T-helper 2 cell (primary cell): ENCODE data around the gene KRTAP3-1.
"Not testable (repeated sequence)": the region's sequence is repeated elsewhere in the genome, so short reads cannot be mapped to it uniquely, and the experiment has no call there.

Experiments
- DNase-seq, 5 experiments: peaks; one replicate each; pipeline versions ENCODE4 v3.0.0 to v3.0.0-alpha.2; 2012 to 2022

KRTAP3-1 gene

GRCh38 chr17:41013606-41014005 lies 4.7 kb upstream of the KRTAP3-1 start:
- no peak for DNase-seq

GRCh38 chr17:41013181-41013580 lies 4.3 kb upstream of the KRTAP3-1 start:
- no peak for DNase-seq

GRCh38 chr17:41012326-41013120 lies 3.6 kb upstream of the KRTAP3-1 start:
- DNase-seq = no peak

- no peak for DNase-seq
Observed at GRCh38 chr17:41010441-41010840, 1.5 kb upstream of the KRTAP3-1 start.

- DNase-seq = no peak
Observed at GRCh38 chr17:41009936-41010335, 1.0 kb upstream of the KRTAP3-1 start.

GRCh38 chr17:41009301-41009760 lies 403 bp upstream of the KRTAP3-1 start:
- DNase-seq = no peak

- no peak for DNase-seq
Observed at GRCh38 chr17:41004397-41004796, 4.5 kb downstream of the KRTAP3-1 start.

- DNase-seq = no peak
Observed at GRCh38 chr17:41003926-41004325, 5.0 kb downstream of the KRTAP3-1 start.

GRCh38 chr17:41002814-41003213 lies 6.1 kb downstream of the KRTAP3-1 start:
- no peak for DNase-seq

GRCh38 chr17:41001795-41002194 lies 7.1 kb downstream of the KRTAP3-1 start:
- DNase-seq = no peak

- DNase-seq = not testable (repeated sequence)
Observed at GRCh38 chr17:40999563-40999962, 9.4 kb downstream of the KRTAP3-1 start, which contains the start of gene KRTAP3-2. TSS of gene KRTAP3-2 (minus strand) at chr17:40999906. CDS start at chr17:40999853, 53 bp downstream.

- DNase-seq = no peak
Observed at GRCh38 chr17:40997361-40997760, 11.6 kb downstream of the KRTAP3-1 start.

GRCh38 chr17:40996829-40997228 lies 12.1 kb downstream of the KRTAP3-1 start:
- DNase-seq = no peak

GRCh38 chr17:40995116-40995515 lies 13.8 kb downstream of the KRTAP3-1 start:
- DNase-seq = no peak

GRCh38 chr17:40993839-40994238 lies 15.1 kb downstream of the KRTAP3-1 start, which contains the start of gene KRTAP3-3:
TSS of gene KRTAP3-3 (minus strand) at chr17:40994164. CDS start at chr17:40994097, 67 bp downstream.
- DNase-seq = no peak

GRCh38 chr17:40993084-40993483 lies 15.8 kb downstream of the KRTAP3-1 start:
- DNase-seq = no peak

- no peak for DNase-seq
Observed at GRCh38 chr17:40992666-40993065, 16.3 kb downstream of the KRTAP3-1 start.

- DNase-seq = no peak
Observed at GRCh38 chr17:40986920-40987319, 22.0 kb downstream of the KRTAP3-1 start.

GRCh38 chr17:40984226-40984625 lies 24.7 kb downstream of the KRTAP3-1 start, which contains the start of gene KRT40:
TSS of gene KRT40 (minus strand) at chr17:40984326. CDS start at chr17:40984273, 53 bp downstream.
- DNase-seq = no peak

- DNase-seq = no peak
Observed at GRCh38 chr17:40981115-40981514, 27.8 kb downstream of the KRTAP3-1 start.

- no peak for DNase-seq
Observed at GRCh38 chr17:40980596-40980995, 28.3 kb downstream of the KRTAP3-1 start.

- no peak for DNase-seq
Observed at GRCh38 chr17:40980117-40980516, 28.8 kb downstream of the KRTAP3-1 start.

GRCh38 chr17:40978575-40979151 lies 30.3 kb downstream of the KRTAP3-1 start:
- DNase-seq = no peak

- DNase-seq = no peak
Observed at GRCh38 chr17:40975516-40975915, 33.4 kb downstream of the KRTAP3-1 start.
